HT1080 (cell line): ENCODE measurements around the gene KISS1. TPM values are rescaled to one million over a fixed set of nuclear protein-coding genes. Genes with fewer than 3 reads are reported as not detected.

Experiments
- DNase-seq: peaks from one replicate; pipeline ENCODE4 v3.0.0-alpha.2; 2015; ENCODE audit warnings: low read depth
- total RNA-seq: library from RNA; depleted of rRNA; stranded (reverse); fragments of >200 nt; shearing (Covaris generic); gene quantifications from 2 replicates; pipeline ENCODE4 v1.2.3, GENCODE V29; 2014

Gene KISS1
- total RNA-seq, 1 experiment from 2014 or later, result not detected

- no peak for DNase-seq
Observed at GRCh38 chr1:204218552-204218951, 22.3 kb upstream of the KISS1 start.

GRCh38 chr1:204217648-204218000 lies 21.3 kb upstream of the KISS1 start:
- DNase-seq, result no peak

GRCh38 chr1:204216880-204217647 lies 20.8 kb upstream of the KISS1 start:
- DNase-seq, result no peak

GRCh38 chr1:204216236-204216635 lies 19.9 kb upstream of the KISS1 start:
- DNase-seq, result no peak

GRCh38 chr1:204213668-204214662 lies 17.7 kb upstream of the KISS1 start, which contains the start of gene GOLT1A:
GOLT1A (minus strand) TSS chr1:204213988; CDS start chr1:204213906, 82 bp downstream.
- peak; percentile 64 for DNase-seq

- no peak for DNase-seq
Observed at GRCh38 chr1:204212715-204213114, 16.4 kb upstream of the KISS1 start.

GRCh38 chr1:204211046-204211445 lies 14.8 kb upstream of the KISS1 start:
- DNase-seq, result no peak

GRCh38 chr1:204207136-204207616 lies 10.9 kb upstream of the KISS1 start:
- peak; percentile 20 for DNase-seq

GRCh38 chr1:204206121-204206520 lies 9.8 kb upstream of the KISS1 start:
- no peak for DNase-seq

GRCh38 chr1:204205486-204205885 lies 9.2 kb upstream of the KISS1 start:
- DNase-seq, result no peak

GRCh38 chr1:204204944-204205343 lies 8.7 kb upstream of the KISS1 start:
- no peak for DNase-seq

GRCh38 chr1:204203206-204203767 lies 7.0 kb upstream of the KISS1 start:
- DNase-seq, result no peak

GRCh38 chr1:204202481-204202880 lies 6.2 kb upstream of the KISS1 start:
- no peak for DNase-seq

- no peak for DNase-seq
Observed at GRCh38 chr1:204201348-204202040, 5.2 kb upstream of the KISS1 start.

- no peak for DNase-seq
Observed at GRCh38 chr1:204199579-204199978, 3.3 kb upstream of the KISS1 start.

- peak; percentile 80 for DNase-seq
Observed at GRCh38 chr1:204198348-204199340, 2.4 kb upstream of the KISS1 start.

GRCh38 chr1:204197068-204197467 lies 777 bp upstream of the KISS1 start:
- no peak for DNase-seq

- no peak for DNase-seq
Observed at GRCh38 chr1:204194771-204195170, 1.5 kb downstream of the KISS1 start.

GRCh38 chr1:204194080-204194479 lies 2.2 kb downstream of the KISS1 start:
- DNase-seq, result no peak
